ENCODE results near the gene PIGL. TPM values are rescaled to one million over a fixed set of nuclear protein-coding genes. Genes with fewer than 3 reads are reported as not detected.
"Not testable (repeated sequence)": the region's sequence is repeated elsewhere in the genome, so short reads cannot be mapped to it uniquely, and the experiment has no call there.

The PIGL gene
- total and polyA plus RNA-seq, 7 donors: 3.0 to 42.4 (median 24.2) TPM

DNA sequence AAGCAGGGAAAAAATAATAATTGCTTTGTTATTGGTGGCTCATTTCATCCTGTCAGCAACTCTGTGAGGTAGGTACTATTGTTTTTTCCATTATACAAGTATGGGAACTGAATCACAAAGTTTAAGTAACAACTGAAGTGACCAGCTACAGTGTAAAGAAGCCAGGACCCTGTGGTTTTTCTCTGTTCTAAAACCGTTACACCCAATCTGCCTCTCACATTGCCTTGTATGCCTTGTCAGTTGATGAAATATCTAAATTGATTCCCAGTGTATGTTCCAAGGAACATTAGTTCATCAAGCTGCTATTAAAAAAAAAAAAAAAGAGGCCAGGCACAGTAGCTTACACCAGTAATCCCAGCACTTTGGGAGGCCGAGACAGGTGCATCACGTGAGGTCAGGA lies 5.4 kb downstream of the PIGL start:
- H3K4me1 ChIP-seq: peaks cover 0 to 16% (median 4%) of the 10 kb centered on the region in 4 donors
- WGBS, 2 donors: 94 to 95% methylated on average over 3 of the region's 3 CpGs
- no peak for DNase-seq
- no peak overlapping the region for H3K27ac ChIP-seq
- no peaks in the 10 kb centered on the region for H3K9me3 ChIP-seq
- no peak overlapping the region for H3K4me3 ChIP-seq
- no peaks in the 10 kb centered on the region for H3K27me3 ChIP-seq
- TF ChIP-seq EP300 (IDR thresholded peaks at IDR 0.05) (no peak), POLR2A (IDR thresholded peaks at IDR 0.05) (no peak), POLR2AphosphoS5 (IDR thresholded peaks at IDR 0.05) (no peak)
- TF ChIP-seq, protein P1, sequence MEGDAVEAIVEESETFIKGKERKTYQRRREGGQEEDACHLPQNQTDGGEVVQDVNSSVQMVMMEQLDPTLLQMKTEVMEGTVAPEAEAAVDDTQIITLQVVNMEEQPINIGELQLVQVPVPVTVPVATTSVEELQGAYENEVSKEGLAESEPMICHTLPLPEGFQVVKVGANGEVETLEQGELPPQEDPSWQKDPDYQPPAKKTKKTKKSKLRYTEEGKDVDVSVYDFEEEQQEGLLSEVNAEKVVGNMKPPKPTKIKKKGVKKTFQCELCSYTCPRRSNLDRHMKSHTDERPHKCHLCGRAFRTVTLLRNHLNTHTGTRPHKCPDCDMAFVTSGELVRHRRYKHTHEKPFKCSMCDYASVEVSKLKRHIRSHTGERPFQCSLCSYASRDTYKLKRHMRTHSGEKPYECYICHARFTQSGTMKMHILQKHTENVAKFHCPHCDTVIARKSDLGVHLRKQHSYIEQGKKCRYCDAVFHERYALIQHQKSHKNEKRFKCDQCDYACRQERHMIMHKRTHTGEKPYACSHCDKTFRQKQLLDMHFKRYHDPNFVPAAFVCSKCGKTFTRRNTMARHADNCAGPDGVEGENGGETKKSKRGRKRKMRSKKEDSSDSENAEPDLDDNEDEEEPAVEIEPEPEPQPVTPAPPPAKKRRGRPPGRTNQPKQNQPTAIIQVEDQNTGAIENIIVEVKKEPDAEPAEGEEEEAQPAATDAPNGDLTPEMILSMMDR (IDR thresholded peaks at IDR 0.05): no peak
- intact Hi-C loops (cut with DNase I): no loop called here
- H3K36me3 ChIP-seq: no peaks in the 10 kb centered on the region

DNA sequence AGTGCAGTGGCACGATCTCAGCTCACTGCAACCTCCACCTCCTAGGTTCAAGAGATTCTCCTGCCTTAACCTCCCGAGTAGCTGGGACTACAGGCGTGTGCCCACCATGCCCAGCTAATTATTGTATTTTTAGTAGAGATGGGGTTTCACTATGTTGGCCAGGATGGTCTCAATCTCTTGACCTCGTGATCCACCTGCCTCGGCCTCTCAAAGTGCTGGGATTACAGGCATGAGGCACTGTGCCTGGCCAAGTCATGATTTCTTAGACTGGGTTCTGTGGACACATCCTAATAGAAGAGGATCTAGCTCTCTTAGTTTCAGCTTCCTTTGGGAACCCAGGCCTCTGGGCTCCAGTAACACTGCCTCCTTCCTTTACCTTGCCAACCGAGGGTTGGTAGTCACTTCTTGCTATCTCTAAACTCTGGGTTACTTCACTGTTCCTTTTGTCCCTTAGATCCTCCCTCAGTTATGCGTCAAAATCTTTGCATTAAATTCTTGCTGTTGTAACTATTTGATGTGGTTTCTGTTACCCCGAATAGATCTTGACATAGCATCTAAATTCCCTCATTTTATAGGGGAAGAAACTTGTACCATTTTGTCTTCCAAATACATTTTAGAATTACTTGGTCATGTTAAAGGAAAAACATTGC lies 13.0 kb downstream of the PIGL start:
- H3K9me3 ChIP-seq; H3K27me3 ChIP-seq; DNase-seq; intact Hi-C loops (cut with DNase I); H3K36me3 ChIP-seq; H3K27ac ChIP-seq; H3K4me3 ChIP-seq; H3K4me1 ChIP-seq: not testable (repeated sequence)
- WGBS, 2 donors: 84 to 94% methylated on average over 8 of the region's 8 CpGs

DNA sequence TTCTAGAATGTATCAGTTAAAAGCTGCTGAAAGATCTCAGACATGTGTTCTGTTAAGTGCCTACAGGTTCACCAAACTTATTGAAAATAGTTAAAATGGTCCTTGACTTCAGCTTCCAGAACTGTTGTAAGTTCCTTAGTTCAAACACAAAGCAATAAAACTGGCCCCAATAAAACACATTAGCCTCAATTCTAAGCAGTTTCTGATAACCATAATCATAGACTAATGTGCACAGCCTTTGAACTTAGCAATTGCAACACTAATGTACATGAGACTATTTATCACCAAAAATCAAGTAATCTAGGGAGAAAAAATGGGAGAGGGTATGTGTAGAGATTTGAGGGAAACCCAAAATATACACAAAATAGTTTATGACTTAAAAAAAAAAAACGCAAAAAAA lies 15.4 kb downstream of the PIGL start:
- WGBS, 2 donors: 66 to 92% methylated on average over 1 of the region's 1 CpG

DNA sequence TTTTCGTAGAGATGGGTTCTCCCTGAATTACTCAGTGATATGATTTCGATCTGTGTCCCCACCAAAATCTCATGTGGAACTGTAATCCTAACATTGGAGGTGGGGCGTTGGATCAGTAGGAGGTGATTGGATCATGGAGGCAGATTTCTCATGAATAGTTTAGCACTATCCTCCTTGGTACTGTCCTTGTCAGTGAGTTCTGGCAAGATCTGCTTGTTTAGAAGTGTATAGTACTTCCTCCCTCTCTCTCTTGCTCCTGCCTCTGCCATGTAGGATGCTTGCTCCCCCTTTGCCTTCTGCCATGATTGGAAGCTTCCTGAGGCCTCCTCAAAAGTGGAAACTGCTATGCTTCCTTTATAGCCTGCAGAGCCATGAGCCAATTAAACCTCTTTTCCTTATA lies 22.9 kb downstream of the PIGL start:
- intact Hi-C loops (cut with DNase I): no loop called here
- TF ChIP-seq POLR2A (IDR thresholded peaks at IDR 0.05): no peak
- no peak for TF ChIP-seq POLR2AphosphoS5 (IDR thresholded peaks at IDR 0.05)
- TF ChIP-seq, protein P1 (IDR thresholded peaks at IDR 0.05): no peak
- no peak for TF ChIP-seq EP300 (IDR thresholded peaks at IDR 0.05)
- Histone ChIP-seq H3K4me3 (no peak overlapping the region), H3K27me3 (no peaks in the 10 kb centered on the region), H3K36me3 (no peaks in the 10 kb centered on the region), H3K27ac (no peak overlapping the region), H3K9me3 (no peaks in the 10 kb centered on the region), H3K4me1 (no peaks in the 10 kb centered on the region)
- no peak for DNase-seq
- WGBS, 2 donors: 95 to 98% methylated on average over 3 of the region's 3 CpGs

More for the DNA sequence above, 15.4 kb downstream of the PIGL start:
- no peak for DNase-seq
- Histone ChIP-seq H3K4me1 (no peaks in the 10 kb centered on the region), H3K4me3 (no peak overlapping the region), H3K27me3 (no peaks in the 10 kb centered on the region), H3K27ac (no peak overlapping the region), H3K36me3 (no peaks in the 10 kb centered on the region), H3K9me3 (no peaks in the 10 kb centered on the region)
- TF ChIP-seq POLR2AphosphoS5 (IDR thresholded peaks at IDR 0.05): no peak
- TF ChIP-seq, protein P1 (IDR thresholded peaks at IDR 0.05): no peak
- no peak for TF ChIP-seq EP300 (IDR thresholded peaks at IDR 0.05)
- TF ChIP-seq POLR2A (IDR thresholded peaks at IDR 0.05): no peak
- intact Hi-C loops (cut with DNase I): no loop called here

DNA sequence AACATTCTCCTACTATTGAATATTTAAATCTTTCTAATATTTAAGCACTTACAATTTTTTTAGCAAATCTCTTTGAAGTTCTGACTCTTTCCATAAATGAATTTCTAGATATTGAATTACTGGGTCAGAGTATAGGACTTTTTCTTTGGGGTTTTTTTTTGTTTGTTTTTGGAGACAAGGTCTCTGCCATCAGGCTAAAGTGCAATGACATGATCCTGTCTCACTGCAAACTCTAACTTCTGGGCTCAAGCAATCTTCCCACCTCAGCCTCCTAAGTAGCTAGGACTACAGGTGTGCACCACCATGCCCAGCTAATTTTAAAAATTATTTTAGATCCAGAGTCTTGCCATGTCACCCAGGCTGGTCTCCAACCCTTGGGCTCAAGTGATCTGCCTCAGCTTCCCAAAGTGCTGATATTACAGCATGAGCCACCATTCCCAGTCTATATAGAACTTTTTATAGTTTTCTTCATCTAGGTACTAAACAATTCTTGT lies 24.9 kb downstream of the PIGL start:
- DNase-seq: no peak
- intact Hi-C loops (cut with DNase I): no loop called here
- TF ChIP-seq POLR2AphosphoS5 (IDR thresholded peaks at IDR 0.05) (no peak), EP300 (IDR thresholded peaks at IDR 0.05) (no peak), POLR2A (IDR thresholded peaks at IDR 0.05) (no peak)
- TF ChIP-seq, protein P1 (IDR thresholded peaks at IDR 0.05): no peak
- no peaks in the 10 kb centered on the region for H3K4me1 ChIP-seq
- H3K36me3 ChIP-seq: no peaks in the 10 kb centered on the region
- H3K27ac ChIP-seq: no peak overlapping the region
- H3K4me3 ChIP-seq: no peak overlapping the region
- H3K9me3 ChIP-seq: no peaks in the 10 kb centered on the region
- H3K27me3 ChIP-seq: no peaks in the 10 kb centered on the region

Measured in sigmoid colon (tissue), 7 donors.